Activated CD4-positive, alpha-beta T cell treated with anti-CD3 and anti-CD28 coated beads for 4 hours (primary cell): Measurements from ENCODE around the gene PRKACG.

Experiments used
- DNase-seq, 2 donors: peaks; one replicate each; pipeline ENCODE4 v3.0.0-alpha.2; 2020

PRKACG gene

GRCh38 chr9:68979538-68980314 lies 34.2 kb downstream of the PRKACG start:
- DNase-seq: no peak

- no peak for DNase-seq
These were observed 35.4 kb downstream of the PRKACG start for GRCh38 chr9:68978501-68978900.

GRCh38 chr9:68978066-68978465 lies 35.8 kb downstream of the PRKACG start:
- no peak for DNase-seq

- DNase-seq: no peak
These were observed 38.4 kb downstream of the PRKACG start for GRCh38 chr9:68975365-68976043.

GRCh38 chr9:68974901-68975300 lies 39.0 kb downstream of the PRKACG start:
- no peak for DNase-seq

GRCh38 chr9:68974431-68974830 lies 39.5 kb downstream of the PRKACG start:
- no peak for DNase-seq

GRCh38 chr9:68973619-68974018 lies 40.3 kb downstream of the PRKACG start:
- no peak for DNase-seq

GRCh38 chr9:68970151-68970550 lies 43.8 kb downstream of the PRKACG start:
- DNase-seq: no peak

- DNase-seq: no peak
These were observed 44.4 kb downstream of the PRKACG start for GRCh38 chr9:68969538-68969937.

- DNase-seq: no peak
These were observed 46.1 kb downstream of the PRKACG start for GRCh38 chr9:68967800-68968199.

- no peak for DNase-seq
These were observed 47.4 kb downstream of the PRKACG start for GRCh38 chr9:68966496-68966944.

GRCh38 chr9:68964765-68965164 lies 49.1 kb downstream of the PRKACG start:
- no peak for DNase-seq

- no peak for DNase-seq
These were observed 49.8 kb downstream of the PRKACG start for GRCh38 chr9:68964102-68964541.

GRCh38 chr9:68963416-68963815 lies 50.5 kb downstream of the PRKACG start:
- DNase-seq: no peak
